Osteoblast (primary cell): ENCODE measurements around the gene CXXC4. TPM values are rescaled to one million over a fixed set of nuclear protein-coding genes. Genes with fewer than 3 reads are reported as not detected.

Experiments
- DNase-seq: peaks from one replicate; pipeline ENCODE4 v3.0.0; 2011; ENCODE audit warnings: low spot score, mixed read lengths; ENCODE audit not compliant: insufficient read length; ENCODE audit errors: missing footprints
- H2AFZ ChIP-seq: 2 replicates; pipeline ENCODE4 v1.6.0; 2011; ENCODE audit warnings: mild to moderate bottlenecking, low read length
- H3K27ac ChIP-seq: 2 replicates; pipeline ENCODE4 v1.5.1; 2011; ENCODE audit warnings: mild to moderate bottlenecking, low read depth, low read length, moderate library complexity
- H3K27me3 ChIP-seq: 2 replicates; pipeline ENCODE4 v1.6.0; 2012; ENCODE audit warnings: mild to moderate bottlenecking, control low read depth, inconsistent platforms, low read length, moderate library complexity; ENCODE audit not compliant: insufficient read depth
- H3K36me3 ChIP-seq: 2 replicates; pipeline ENCODE4 v1.5.1; 2011; ENCODE audit warnings: mild to moderate bottlenecking, low read length, control low read depth, moderate library complexity; ENCODE audit not compliant: insufficient read depth
- H3K4me1 ChIP-seq: 2 replicates; pipeline ENCODE4 v1.5.1; 2011; ENCODE audit warnings: mild to moderate bottlenecking, low read length, control low read depth, moderate library complexity; ENCODE audit not compliant: insufficient read depth
- H3K4me2 ChIP-seq: 2 replicates; pipeline ENCODE4 v1.6.0; 2011; ENCODE audit warnings: mild to moderate bottlenecking, low read length; ENCODE audit not compliant: insufficient read depth
- H3K4me3 ChIP-seq: fragments of 200-600 bp; sonication (generic); 3 replicates; pipeline ENCODE4 v1.5.1; 2012; ENCODE audit warnings: mild to moderate bottlenecking, low read length, inconsistent platforms; ENCODE audit not compliant: insufficient read depth
- H3K79me2 ChIP-seq: 2 replicates; pipeline ENCODE4 v1.6.0; 2012; ENCODE audit warnings: mild to moderate bottlenecking, low read length, control low read depth, inconsistent platforms; ENCODE audit not compliant: insufficient read depth
- H3K9me3 ChIP-seq: 2 replicates; pipeline ENCODE4 v1.5.1; 2011; ENCODE audit warnings: low read depth, low read length, control low read depth
- H4K20me1 ChIP-seq: 2 replicates; pipeline ENCODE4 v1.6.0; 2012; ENCODE audit warnings: mild to moderate bottlenecking, low read length, control low read depth; ENCODE audit not compliant: insufficient read depth
- CTCF ChIP-seq: IDR thresholded peaks from 2 replicates; pipeline ENCODE4 v1.5.1; 2011; ENCODE audit warnings: mild to moderate bottlenecking, low read depth, low read length, moderate library complexity; ENCODE audit errors: extremely low read depth
- total RNA-seq: library from RNA; depleted of rRNA; stranded (reverse); fragments of >200 nt; gene quantifications from 2 replicates; pipeline ENCODE4 v1.2.3, GENCODE V29; 2012

Gene CXXC4
- total RNA-seq, 1 donor = not detected

GRCh38 chr4:104516884-104517283 lies 22.2 kb upstream of the CXXC4 start:
- Histone ChIP-seq H2AFZ (no peak overlapping the region), H3K4me2 (no peak overlapping the region), H3K79me2 (no peaks in the 10 kb centered on the region), H3K4me1 (no peaks in the 10 kb centered on the region), H3K27ac (no peak overlapping the region), H4K20me1 (no peaks in the 10 kb centered on the region), H3K36me3 (no peaks in the 10 kb centered on the region), H3K27me3 (no peaks in the 10 kb centered on the region), H3K9me3 (no peaks in the 10 kb centered on the region), H3K4me3 (no peak overlapping the region)
- no peak for TF ChIP-seq CTCF
- DNase-seq = no peak

- H3K9me3 ChIP-seq = no peaks in the 10 kb centered on the region
Measured at GRCh38 chr4:104508224-104508623, 13.5 kb upstream of the CXXC4 start.

GRCh38 chr4:104507112-104507511 lies 12.4 kb upstream of the CXXC4 start:
- Histone ChIP-seq H2AFZ (no peak overlapping the region), H3K27me3 (no peaks in the 10 kb centered on the region), H4K20me1 (no peaks in the 10 kb centered on the region), H3K4me2 (no peak overlapping the region), H3K36me3 (no peaks in the 10 kb centered on the region), H3K27ac (no peak overlapping the region), H3K9me3 (no peaks in the 10 kb centered on the region), H3K4me1 (no peaks in the 10 kb centered on the region), H3K4me3 (no peak overlapping the region), H3K79me2 (no peaks in the 10 kb centered on the region)
- TF ChIP-seq CTCF = no peak
- no peak for DNase-seq

More at GRCh38 chr4:104508224-104508623, 13.5 kb upstream of the CXXC4 start:
- Histone ChIP-seq H3K36me3 (no peaks in the 10 kb centered on the region), H3K27ac (no peak overlapping the region), H3K79me2 (no peaks in the 10 kb centered on the region), H2AFZ (no peak overlapping the region), H3K27me3 (no peaks in the 10 kb centered on the region), H3K4me2 (no peak overlapping the region), H4K20me1 (no peaks in the 10 kb centered on the region), H3K4me1 (no peaks in the 10 kb centered on the region), H3K4me3 (no peak overlapping the region)
- no peak for DNase-seq
- no peak for TF ChIP-seq CTCF

DNA sequence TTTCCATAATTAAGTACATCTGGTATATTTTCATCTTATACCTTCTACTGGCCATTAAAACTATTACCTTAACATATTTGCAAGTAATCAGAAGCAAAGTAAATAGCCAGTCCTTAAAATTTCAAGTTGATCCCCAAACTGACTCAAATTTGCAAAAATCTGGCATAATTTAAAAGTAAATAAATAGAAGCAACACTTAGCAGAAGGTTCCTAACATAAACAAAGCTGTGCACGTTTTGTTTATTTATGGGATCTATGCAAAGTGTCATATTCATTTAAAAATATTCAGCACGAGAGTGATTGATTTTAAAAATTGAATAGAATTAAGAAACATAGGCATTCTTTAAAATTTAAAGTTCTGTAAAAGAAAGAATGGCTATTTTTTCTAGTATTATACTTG lies 9.8 kb upstream of the CXXC4 start:
- Histone ChIP-seq H3K36me3 (no peaks in the 10 kb centered on the region), H3K4me2 (no peak overlapping the region), H3K4me3 (no peak overlapping the region), H4K20me1 (no peaks in the 10 kb centered on the region), H3K79me2 (no peaks in the 10 kb centered on the region), H3K9me3 (no peaks in the 10 kb centered on the region), H3K27me3 (no peaks in the 10 kb centered on the region), H2AFZ (no peak overlapping the region), H3K27ac (no peak overlapping the region), H3K4me1 (no peaks in the 10 kb centered on the region)
- no peak for DNase-seq
- no peak for TF ChIP-seq CTCF
